GM19239 (cell line): ENCODE measurements around the gene HMGN1.
"Not testable (repeated sequence)": the region's sequence is repeated elsewhere in the genome, so short reads cannot be mapped to it uniquely, and the experiment has no call there.

Source experiments
- DNase-seq: peaks from one replicate; pipeline ENCODE4 v3.0.0; 2011; ENCODE audit warnings: low spot score; ENCODE audit not compliant: insufficient read length
- FAIRE-seq: peaks from 2 replicates; lab custom pipeline; 2011; peaks lifted over from hg19 to GRCh38; lab: Jason Lieb, UNC

Gene HMGN1

DNA sequence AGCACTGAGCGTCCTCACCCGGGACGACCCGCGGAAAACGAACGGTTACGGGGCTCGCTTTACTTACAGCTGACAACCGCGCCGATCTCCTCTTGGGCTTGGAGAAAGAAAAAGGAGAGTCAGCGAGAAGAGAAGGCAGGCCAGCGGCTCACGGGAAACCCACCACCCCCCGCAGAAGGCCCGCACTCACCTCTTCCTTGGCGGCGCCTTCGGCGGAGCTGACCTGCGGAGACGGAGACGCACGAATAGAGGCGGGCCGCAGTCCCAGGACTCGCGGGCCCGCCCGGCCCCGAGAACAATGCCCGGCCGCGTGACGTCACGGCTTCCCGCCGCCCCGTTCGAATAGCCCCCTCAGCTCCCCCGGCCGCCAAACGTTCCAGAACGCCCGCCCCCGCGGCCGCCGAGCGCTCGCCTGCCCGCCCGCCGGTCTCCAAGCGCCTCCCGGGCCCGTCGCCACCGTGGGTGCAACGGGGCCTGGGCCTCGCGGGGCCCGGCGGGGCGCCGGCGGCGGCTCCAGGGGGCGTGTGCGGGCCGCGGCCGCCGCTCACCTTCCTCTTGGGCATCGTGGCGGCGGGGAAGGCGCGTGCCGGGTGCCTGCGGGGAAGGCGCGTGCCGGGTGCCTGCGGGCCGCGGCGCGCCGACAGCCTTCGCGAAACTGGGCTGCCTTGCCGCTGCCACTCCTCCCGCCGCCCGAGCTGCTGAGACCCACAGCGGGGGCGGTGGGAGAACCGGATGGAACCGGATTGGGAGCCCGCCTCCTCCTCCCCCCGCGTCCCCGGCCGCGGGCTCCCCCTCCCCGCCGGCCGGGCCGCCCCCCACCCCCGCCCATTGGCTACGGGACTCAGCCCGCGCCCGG is at the start of gene HMGN1:
HMGN1 (minus strand) TSS at position 734 of the 856 bp plus-strand sequence; CDS start at position 563, 171 bp downstream.
- FAIRE-seq (no peak), DNase-seq (peak; percentile 43)

DNA sequence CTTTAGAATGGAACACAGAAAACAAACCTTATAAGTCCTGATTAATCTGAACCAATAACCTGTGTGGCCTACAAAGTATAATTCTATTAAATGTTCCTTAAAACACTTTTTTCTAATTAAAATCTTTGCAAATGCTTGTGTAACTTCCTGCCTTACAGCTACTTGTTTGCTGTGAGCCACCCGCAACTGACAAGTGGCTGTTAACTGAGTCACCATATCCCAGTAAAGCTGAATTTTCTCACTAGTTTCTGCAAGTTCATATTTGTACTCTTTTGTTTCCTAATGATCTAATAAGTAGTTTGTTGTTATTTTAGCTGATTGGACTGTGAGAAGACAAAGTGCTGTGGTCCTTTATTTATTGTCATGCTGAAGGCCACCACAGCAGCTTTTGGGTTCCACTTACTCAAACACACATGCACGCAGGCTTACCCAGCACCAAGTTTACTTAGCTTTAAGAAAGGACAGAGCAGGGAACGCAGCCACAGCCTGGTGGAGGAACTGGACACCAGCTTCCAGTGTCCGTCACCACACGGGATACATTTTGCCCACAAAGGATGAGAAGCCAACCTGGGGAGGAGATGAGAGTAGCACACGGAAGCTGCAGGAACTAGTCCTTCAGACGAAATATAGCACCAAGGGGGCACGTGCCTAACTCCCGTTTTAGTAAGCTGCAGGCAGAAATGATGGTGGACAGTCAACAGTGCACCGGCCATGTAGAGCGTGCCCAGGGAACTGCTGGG is 48.9 kb upstream of the HMGN1 start:
- no peak for FAIRE-seq
- no peak for DNase-seq

DNA sequence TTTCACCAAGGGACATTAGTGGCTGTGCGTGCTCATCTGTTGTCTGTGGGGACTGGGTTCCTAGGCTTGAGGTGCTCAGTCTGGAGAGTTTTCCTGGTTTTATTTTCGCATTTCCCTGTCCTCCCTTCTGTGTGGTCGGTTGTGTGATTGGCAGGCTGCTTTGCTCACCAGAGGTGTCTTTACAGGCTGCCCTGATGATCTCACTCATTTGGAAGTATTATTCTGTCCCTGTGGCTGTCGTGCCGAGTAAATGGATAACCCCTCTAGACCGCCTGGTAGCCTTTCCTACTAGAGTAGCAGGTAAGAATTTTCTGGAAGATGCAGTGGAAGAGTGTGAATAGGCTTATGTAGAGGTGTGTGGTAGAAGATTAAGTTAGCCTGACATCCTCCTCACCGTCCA is 44.1 kb upstream of the HMGN1 start:
- DNase-seq = no peak
- no peak for FAIRE-seq

DNA sequence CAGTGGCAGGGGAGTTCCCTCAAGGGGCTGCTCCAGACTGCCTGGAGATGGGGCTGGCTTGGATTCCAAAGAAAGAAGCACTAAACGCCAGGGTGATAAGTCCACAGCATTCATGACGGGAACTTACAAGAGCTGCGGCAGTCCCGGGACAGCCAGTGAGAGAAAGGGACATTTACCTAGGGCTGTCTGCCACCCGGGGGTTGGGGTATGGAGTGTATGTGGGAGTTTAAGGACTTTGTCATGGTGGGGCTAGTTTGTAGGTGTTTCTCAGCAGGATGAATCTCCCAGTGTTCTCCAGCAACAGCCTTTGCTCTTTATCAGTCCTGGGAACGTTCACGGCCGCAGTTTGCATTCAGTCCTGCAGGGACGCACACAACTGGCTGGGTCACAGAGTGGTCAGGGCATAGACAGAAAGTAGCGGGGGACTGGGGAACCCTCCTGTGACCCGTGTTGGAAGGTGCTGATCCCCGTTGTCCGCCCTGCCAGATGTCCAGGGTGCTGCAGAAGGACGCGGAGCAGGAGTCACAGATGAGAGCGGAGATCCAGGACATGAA is 41.4 kb upstream of the HMGN1 start:
- FAIRE-seq (no peak), DNase-seq (no peak)

DNA sequence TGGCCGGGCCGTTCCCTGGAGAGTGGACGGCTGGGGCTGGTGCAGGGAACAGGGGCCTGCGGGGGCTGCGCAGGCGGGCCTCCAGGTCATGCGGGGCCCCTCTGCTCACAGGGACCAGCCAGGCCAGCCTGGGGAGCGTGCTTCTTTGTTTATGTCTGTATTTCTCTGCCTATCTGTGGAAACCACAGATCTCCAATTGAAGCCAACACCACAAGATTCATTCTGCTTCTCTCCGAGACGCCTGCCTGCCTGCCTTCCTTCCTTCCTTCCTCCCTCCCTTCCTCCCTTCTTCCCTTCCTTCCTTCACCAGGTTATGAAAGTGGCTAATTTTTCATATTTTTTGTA is 39.9 kb upstream of the HMGN1 start:
- DNase-seq (no peak), FAIRE-seq (no peak)

GRCh38 chr21:39388038-39388810 is 39.3 kb upstream of the HMGN1 start:
- peak; percentile 54 for FAIRE-seq
- DNase-seq = peak; percentile 84

DNA sequence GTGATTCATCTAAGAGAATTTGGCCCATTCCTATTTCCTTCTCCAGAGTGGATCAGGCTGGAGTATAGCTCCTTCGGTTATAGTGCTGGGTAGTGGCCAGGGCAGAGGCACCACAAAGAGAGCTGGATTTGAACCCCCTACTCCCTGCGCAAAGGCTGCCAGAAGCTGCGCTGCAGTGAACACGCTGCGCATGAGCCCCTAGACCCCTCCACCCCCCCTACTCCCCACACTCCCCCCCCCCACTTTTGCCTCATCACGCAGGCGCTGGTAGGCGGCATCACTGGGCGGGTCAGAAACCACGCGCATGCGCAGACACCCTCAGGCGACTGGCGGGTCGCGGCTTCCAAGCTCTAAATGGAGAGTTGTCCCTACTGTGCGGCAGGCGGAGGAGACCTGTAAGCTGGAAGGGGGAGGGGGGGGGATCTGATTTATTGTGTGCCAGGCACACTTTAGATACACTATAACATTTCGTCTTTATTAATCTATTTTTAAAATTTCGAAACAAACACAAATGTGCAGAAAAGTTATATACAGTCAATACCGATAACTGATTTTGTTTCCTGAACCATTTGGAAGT is 38.7 kb upstream of the HMGN1 start:
- FAIRE-seq = peak; percentile 68
- DNase-seq = peak; percentile 82

GRCh38 chr21:39386899-39387298 is 38.0 kb upstream of the HMGN1 start:
- no peak for FAIRE-seq

DNA sequence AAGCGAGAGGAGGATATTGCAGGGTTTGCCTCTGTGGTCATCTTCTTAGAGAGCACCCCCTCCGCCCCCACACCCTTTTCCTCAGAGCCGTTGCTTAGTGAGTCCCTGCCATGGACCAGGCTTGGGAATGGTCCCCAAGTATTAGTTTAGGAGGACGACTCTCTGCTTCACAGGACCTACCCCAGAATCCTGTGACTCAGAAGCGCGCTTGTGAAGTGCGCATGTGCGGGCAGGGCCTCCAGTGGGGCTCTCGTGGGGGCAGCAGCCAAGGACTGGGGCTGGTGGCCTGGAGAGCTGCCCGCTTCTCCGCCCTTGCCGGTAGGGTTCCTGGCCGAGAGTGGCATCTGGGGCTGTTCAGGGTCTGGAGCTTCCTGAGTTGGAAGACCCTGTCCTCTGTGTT is 37.3 kb upstream of the HMGN1 start:
- FAIRE-seq = no peak
- no peak for DNase-seq

More at GRCh38 chr21:39386899-39387298, 38.0 kb upstream of the HMGN1 start:
- DNase-seq = no peak

- DNase-seq (peak; percentile 55), FAIRE-seq (no peak)
These were observed 36.6 kb upstream of the HMGN1 start for GRCh38 chr21:39385299-39386145.

GRCh38 chr21:39384674-39385298 is 35.9 kb upstream of the HMGN1 start:
- FAIRE-seq = no peak
- DNase-seq = no peak

GRCh38 chr21:39382096-39382495 is 33.2 kb upstream of the HMGN1 start:
- not testable (repeated sequence) for DNase-seq, FAIRE-seq

DNA sequence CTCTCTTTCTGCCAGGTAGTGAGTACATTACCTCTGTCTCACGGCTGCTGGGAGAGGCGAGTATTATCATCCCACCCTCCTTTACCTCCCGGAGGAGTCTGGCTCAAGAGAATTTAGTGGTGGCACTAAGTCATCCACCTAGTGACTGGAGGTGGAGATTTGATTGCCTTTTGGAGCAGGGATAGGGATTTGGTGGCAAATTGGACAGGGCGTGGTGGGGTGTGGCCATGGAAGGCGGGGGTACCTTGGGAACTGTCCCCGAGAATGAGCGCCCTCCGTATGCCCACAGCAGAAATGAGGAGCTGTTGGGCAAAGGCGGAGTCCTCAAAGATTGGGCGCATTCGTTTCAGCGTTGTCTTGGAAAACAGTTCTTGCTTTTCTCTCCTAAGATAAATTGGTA is 32.1 kb upstream of the HMGN1 start:
- DNase-seq (no peak), FAIRE-seq (no peak)

GRCh38 chr21:39379986-39380891 is 31.4 kb upstream of the HMGN1 start:
- DNase-seq = peak; percentile 88
- peak; percentile 78 for FAIRE-seq

- no peak for DNase-seq
- FAIRE-seq = no peak
These were observed 28.7 kb upstream of the HMGN1 start for GRCh38 chr21:39377444-39378050.

DNA sequence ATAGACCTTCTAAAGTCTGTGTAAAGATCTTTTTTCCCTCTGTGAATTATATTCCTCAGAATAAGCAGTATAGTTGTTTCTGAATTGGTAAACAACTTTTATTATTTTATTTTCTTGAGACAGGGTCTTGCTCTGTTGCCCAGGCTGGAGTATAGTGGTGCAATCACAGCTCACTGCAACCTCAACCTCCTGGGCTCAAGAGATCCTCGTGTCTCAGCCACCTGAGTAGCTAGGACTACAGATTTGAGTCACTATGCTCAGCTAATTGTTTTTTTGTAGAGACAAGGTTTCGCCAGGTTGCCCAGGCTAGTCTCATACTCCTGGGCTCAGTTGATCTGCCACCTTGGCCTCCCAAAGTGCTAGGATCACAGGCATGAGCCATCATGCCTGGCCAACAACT is 26.6 kb upstream of the HMGN1 start:
- FAIRE-seq = no peak
- no peak for DNase-seq

DNA sequence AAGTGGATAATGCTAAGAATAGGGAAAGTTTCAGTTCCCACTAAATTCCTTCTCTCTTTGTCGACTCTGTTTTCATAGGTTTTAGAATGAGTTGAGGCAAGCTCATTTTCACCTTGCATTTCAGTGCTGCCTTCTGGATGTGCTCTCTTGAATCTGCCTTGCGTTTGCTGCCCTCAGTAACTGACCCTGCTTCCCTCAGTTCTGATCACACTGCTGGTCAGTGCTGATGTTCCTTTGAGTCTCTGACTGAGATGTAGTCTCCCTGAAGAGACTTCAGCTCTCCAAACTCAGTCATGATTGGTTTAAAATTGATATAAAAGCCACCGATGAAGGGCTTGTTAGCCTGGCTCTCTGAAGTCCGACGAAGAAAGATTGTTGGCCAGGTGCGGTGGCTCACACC is 25.2 kb upstream of the HMGN1 start:
- FAIRE-seq = no peak

More for the DNA sequence above, 25.2 kb upstream of the HMGN1 start:
- no peak for DNase-seq
